Keratinocyte (primary cell): Measurements from ENCODE around the gene AP5B1. TPM values are rescaled to one million over a fixed set of nuclear protein-coding genes. Genes with fewer than 3 reads are reported as not detected.

Experiments
- DNase-seq: peaks from one replicate; pipeline ENCODE4 v3.0.0-alpha.2; 2011; ENCODE audit warnings: low read depth, missing footprints, low spot score
- FAIRE-seq: peaks from 2 replicates; lab custom pipeline; 2011; peaks lifted over from hg19 to GRCh38; lab: Jason Lieb, UNC
- H2AFZ ChIP-seq: 2 replicates; pipeline ENCODE4 v1.6.0; 2012; ENCODE audit warnings: low read length, control low read depth, inconsistent platforms; ENCODE audit not compliant: control insufficient read depth
- H3K27ac ChIP-seq: 2 replicates; pipeline ENCODE4 v1.5.1; 2011; ENCODE audit warnings: low read length; ENCODE audit not compliant: control insufficient read depth, insufficient read depth
- H3K27me3 ChIP-seq: 3 replicates; pipeline ENCODE4 v1.6.0; 2011; ENCODE audit warnings: low read length; ENCODE audit not compliant: control insufficient read depth, insufficient read depth; ENCODE audit errors: extremely low read depth
- H3K36me3 ChIP-seq, 2 experiments: 2 replicates in 1 of 2; 3 replicates in 1 of 2; pipeline ENCODE4 v1.5.1; 2011; ENCODE audit warnings: low read length in 2 of 2, mild to moderate bottlenecking in 1 of 2; ENCODE audit not compliant: control insufficient read depth in 2 of 2, insufficient read depth in 2 of 2; ENCODE audit errors: extremely low read depth in 1 of 2
- H3K4me1 ChIP-seq: 3 replicates; pipeline ENCODE4 v1.5.1; 2011; ENCODE audit warnings: low read length; ENCODE audit not compliant: control insufficient read depth, insufficient read depth; ENCODE audit errors: extremely low read depth
- H3K4me2 ChIP-seq: 3 replicates; pipeline ENCODE4 v1.6.0; 2011; ENCODE audit warnings: low read depth, low read length; ENCODE audit not compliant: control insufficient read depth, insufficient read depth; ENCODE audit errors: extremely low read depth
- H3K4me3 ChIP-seq, 3 experiments: fragments of 200-600 bp in 1 of 3; sonication (generic) in 1 of 3; 2 replicates in 2 of 3; 3 replicates in 1 of 3; pipeline ENCODE4 v1.5.1; 2011 to 2016; ENCODE audit warnings: low read length in 3 of 3, mild to moderate bottlenecking in 3 of 3, control low read depth in 2 of 3, inconsistent platforms in 1 of 3, low read depth in 1 of 3, mixed read lengths in 1 of 3, mixed run types in 1 of 3, moderate library complexity in 1 of 3; ENCODE audit not compliant: control insufficient read depth in 2 of 3, insufficient read depth in 2 of 3; ENCODE audit errors: extremely low read depth in 1 of 3
- H3K79me2 ChIP-seq: 2 replicates; pipeline ENCODE4 v1.6.0; 2012; ENCODE audit warnings: low read length; ENCODE audit not compliant: control insufficient read depth, insufficient read depth
- H3K9ac ChIP-seq: 3 replicates; pipeline ENCODE4 v1.6.0; 2011; ENCODE audit warnings: low read length; ENCODE audit not compliant: control insufficient read depth, insufficient read depth; ENCODE audit errors: extremely low read depth
- H3K9me1 ChIP-seq: 3 replicates; pipeline ENCODE4 v1.6.0; 2011; ENCODE audit warnings: low read length; ENCODE audit not compliant: control insufficient read depth, insufficient read depth; ENCODE audit errors: extremely low read depth
- H3K9me3 ChIP-seq: 2 replicates; pipeline ENCODE4 v1.5.1; 2012; ENCODE audit warnings: low read depth, low read length; ENCODE audit not compliant: control insufficient read depth
- H4K20me1 ChIP-seq: 3 replicates; pipeline ENCODE4 v1.6.0; 2011; ENCODE audit warnings: low read length; ENCODE audit not compliant: control insufficient read depth, insufficient read depth; ENCODE audit errors: extremely low read depth
- EZH2 ChIP-seq: IDR thresholded peaks from one replicate; pipeline ENCODE4 v1.6.1; 2012; ENCODE audit warnings: inconsistent platforms, mild to moderate bottlenecking, low read length, moderate library complexity
- dilution Hi-C: fragments of 300-500 bp; cut with MboI; formaldehyde crosslinking; loops from one replicate; pipeline ENCODE4 v1.7.0; 2020; ENCODE audit warnings: low sequenced_read_pairs; ENCODE audit not compliant: extremely low pct_ligation_motif_present
- polyA plus RNA-seq, 5 experiments: library from polyadenylated mRNA; depleted of rRNA in 3 of 5; stranded (reverse) in 3 of 5; stranded (forward) in 1 of 5; unstranded in 1 of 5; fragments of >200 nt; gene quantifications; 1 replicate in 1 of 5; 2 replicates in 3 of 5; 3 replicates in 1 of 5; pipeline versions ENCODE4 v1.2.1 to v1.2.3, GENCODE V29; 2011 to 2012; ENCODE audit warnings: missing spikeins in 2 of 5, low read depth in 1 of 5, low replicate concordance in 1 of 5
- TF ChIP-seq, protein P1 (sequence below), 3 experiments: IDR thresholded peaks in 1 of 3; conservative IDR thresholded peaks in 1 of 3; optimal IDR thresholded peaks in 1 of 3; 2 replicates in 2 of 3; 3 replicates in 1 of 3; pipeline versions ENCODE3 to v1.5.1; 2011; ENCODE audit warnings: low read length in 3 of 3, mild to moderate bottlenecking in 3 of 3, moderate library complexity in 2 of 3, control low read depth in 1 of 3, inconsistent platforms in 1 of 3; ENCODE audit not compliant: insufficient read depth in 2 of 3; ENCODE audit errors: extremely low read depth in 1 of 3

Gene AP5B1
- polyA plus RNA-seq, 1 donor (not counting 4 experiments of a cell fraction or from before 2014, with no cell fraction given), result 3.1 TPM

DNA sequence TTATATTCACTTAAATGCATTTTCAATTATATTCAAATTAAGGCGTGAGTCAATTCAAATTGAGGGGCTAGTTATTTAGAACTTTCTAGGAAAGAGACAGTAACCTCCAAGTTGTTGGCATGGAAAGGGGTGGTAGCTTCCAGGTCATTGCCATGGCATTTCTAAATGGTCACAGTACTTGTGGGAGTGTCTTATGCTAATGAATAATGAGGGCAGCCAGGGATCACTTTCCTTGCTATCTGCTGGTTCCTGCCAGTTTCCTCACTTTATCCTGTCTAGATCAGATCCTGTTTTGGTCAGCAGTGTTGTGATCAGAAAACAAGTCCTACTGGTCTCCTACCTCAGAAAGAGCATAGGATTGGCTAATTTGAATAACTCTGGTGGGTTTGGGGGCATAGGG, 38.4 kb downstream of the AP5B1 start:
- no peaks in the 10 kb centered on the region for H4K20me1 ChIP-seq
- H2AFZ ChIP-seq, result no peak overlapping the region
- no peaks in the 10 kb centered on the region for H3K9me1 ChIP-seq
- dilution Hi-C loops, result no loop called here
- H3K36me3 ChIP-seq, result no peaks in the 10 kb centered on the region
- H3K79me2 ChIP-seq, result no peaks in the 10 kb centered on the region
- no peaks in the 10 kb centered on the region for H3K4me1 ChIP-seq
- no peak overlapping the region for H3K4me3 ChIP-seq
- H3K27ac ChIP-seq, result no peak overlapping the region
- no peaks in the 10 kb centered on the region for H3K9me3 ChIP-seq
- peaks cover 17% of the 10 kb centered on the region for H3K27me3 ChIP-seq
- FAIRE-seq (no peak), DNase-seq (no peak)
- no peak overlapping the region for H3K9ac ChIP-seq
- TF ChIP-seq EZH2, result no peak
- TF ChIP-seq, protein P1, sequence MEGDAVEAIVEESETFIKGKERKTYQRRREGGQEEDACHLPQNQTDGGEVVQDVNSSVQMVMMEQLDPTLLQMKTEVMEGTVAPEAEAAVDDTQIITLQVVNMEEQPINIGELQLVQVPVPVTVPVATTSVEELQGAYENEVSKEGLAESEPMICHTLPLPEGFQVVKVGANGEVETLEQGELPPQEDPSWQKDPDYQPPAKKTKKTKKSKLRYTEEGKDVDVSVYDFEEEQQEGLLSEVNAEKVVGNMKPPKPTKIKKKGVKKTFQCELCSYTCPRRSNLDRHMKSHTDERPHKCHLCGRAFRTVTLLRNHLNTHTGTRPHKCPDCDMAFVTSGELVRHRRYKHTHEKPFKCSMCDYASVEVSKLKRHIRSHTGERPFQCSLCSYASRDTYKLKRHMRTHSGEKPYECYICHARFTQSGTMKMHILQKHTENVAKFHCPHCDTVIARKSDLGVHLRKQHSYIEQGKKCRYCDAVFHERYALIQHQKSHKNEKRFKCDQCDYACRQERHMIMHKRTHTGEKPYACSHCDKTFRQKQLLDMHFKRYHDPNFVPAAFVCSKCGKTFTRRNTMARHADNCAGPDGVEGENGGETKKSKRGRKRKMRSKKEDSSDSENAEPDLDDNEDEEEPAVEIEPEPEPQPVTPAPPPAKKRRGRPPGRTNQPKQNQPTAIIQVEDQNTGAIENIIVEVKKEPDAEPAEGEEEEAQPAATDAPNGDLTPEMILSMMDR (optimal IDR thresholded peaks at IDR 0.05 in 1 of 3, IDR thresholded peaks at IDR 0.05 in 1 of 3, conservative IDR thresholded peaks at IDR 0.05 in 1 of 3; ENCODE audit: extremely low read depth in 1 of 3, insufficient read depth in 2 of 3, low read length in 3 of 3), result no peak
- H3K4me2 ChIP-seq, result no peak overlapping the region

DNA sequence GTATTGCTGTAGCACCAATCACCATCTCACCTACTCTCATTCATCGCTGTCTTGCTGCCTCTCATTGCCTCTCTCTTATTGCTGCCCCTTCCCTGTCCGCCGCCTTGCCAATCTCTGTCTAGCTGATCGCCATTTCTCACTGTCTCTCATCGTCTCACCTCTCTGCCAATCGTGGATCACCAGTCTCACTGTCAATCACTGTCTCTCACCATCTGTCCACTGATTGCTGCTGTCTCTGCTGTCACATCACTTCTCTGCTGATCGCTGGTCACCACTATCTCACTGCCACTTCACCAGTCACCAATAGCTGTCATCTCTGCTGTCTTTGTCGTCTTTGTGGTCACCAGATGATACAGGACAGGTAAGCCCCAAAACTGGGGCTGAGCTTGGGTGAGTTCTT, 39.6 kb downstream of the AP5B1 start:
- no peak for DNase-seq
- Histone ChIP-seq H3K9me3 (peaks cover 2% of the 10 kb centered on the region), H3K9me1 (no peaks in the 10 kb centered on the region), H3K27ac (no peak overlapping the region), H3K4me3 (no peak overlapping the region), H3K4me2 (no peak overlapping the region), H3K9ac (no peak overlapping the region), H4K20me1 (no peaks in the 10 kb centered on the region), H3K27me3 (peaks cover 17% of the 10 kb centered on the region), H2AFZ (no peak overlapping the region), H3K4me1 (no peaks in the 10 kb centered on the region), H3K79me2 (no peaks in the 10 kb centered on the region), H3K36me3 (no peaks in the 10 kb centered on the region)
- dilution Hi-C loops, result no loop called here
- no peak for TF ChIP-seq EZH2
- TF ChIP-seq, protein P1 (optimal IDR thresholded peaks at IDR 0.05 in 1 of 3, IDR thresholded peaks at IDR 0.05 in 1 of 3, conservative IDR thresholded peaks at IDR 0.05 in 1 of 3; ENCODE audit: extremely low read depth in 1 of 3, insufficient read depth in 2 of 3, low read length in 3 of 3), result no peak
- no peak for FAIRE-seq
